ENCODE measurements around the gene VTI1A. TPM values are rescaled to one million over a fixed set of nuclear protein-coding genes. Genes with fewer than 3 reads are reported as not detected.

The VTI1A gene
- total RNA-seq, 1 donor from 2014 or later = 34.6 TPM

GRCh38 chr10:112465299-112465883 lies 18.4 kb downstream of the VTI1A start:
- Mint-ChIP-seq H3K36me3 (peaks cover 26% of the 10 kb centered on the region), H3K27ac (no peak overlapping the region), H3K27me3 (ENCODE audit: low read depth) (no peaks in the 10 kb centered on the region), H3K4me1 (no peaks in the 10 kb centered on the region), H3K4me3 (no peak overlapping the region), H3K9me3 (peaks cover 9% of the 10 kb centered on the region)
- DNase-seq (ENCODE audit: low spot score in 2 of 2, unreplicated experiment in 2 of 2) = no peak
- TF ChIP-seq, protein P1, sequence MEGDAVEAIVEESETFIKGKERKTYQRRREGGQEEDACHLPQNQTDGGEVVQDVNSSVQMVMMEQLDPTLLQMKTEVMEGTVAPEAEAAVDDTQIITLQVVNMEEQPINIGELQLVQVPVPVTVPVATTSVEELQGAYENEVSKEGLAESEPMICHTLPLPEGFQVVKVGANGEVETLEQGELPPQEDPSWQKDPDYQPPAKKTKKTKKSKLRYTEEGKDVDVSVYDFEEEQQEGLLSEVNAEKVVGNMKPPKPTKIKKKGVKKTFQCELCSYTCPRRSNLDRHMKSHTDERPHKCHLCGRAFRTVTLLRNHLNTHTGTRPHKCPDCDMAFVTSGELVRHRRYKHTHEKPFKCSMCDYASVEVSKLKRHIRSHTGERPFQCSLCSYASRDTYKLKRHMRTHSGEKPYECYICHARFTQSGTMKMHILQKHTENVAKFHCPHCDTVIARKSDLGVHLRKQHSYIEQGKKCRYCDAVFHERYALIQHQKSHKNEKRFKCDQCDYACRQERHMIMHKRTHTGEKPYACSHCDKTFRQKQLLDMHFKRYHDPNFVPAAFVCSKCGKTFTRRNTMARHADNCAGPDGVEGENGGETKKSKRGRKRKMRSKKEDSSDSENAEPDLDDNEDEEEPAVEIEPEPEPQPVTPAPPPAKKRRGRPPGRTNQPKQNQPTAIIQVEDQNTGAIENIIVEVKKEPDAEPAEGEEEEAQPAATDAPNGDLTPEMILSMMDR (IDR thresholded peaks at IDR 0.05; ENCODE audit: unreplicated experiment) = no peak

GRCh38 chr10:112466802-112467201 lies 19.8 kb downstream of the VTI1A start:
- TF ChIP-seq, protein P1 (IDR thresholded peaks at IDR 0.05; ENCODE audit: unreplicated experiment) = no peak
- no peaks in the 10 kb centered on the region for H3K4me1 Mint-ChIP-seq
- peaks cover 9% of the 10 kb centered on the region for H3K9me3 Mint-ChIP-seq
- peaks cover 22% of the 10 kb centered on the region for H3K36me3 Mint-ChIP-seq
- H3K4me3 Mint-ChIP-seq = no peak overlapping the region
- no peak for DNase-seq (ENCODE audit: low spot score in 2 of 2, unreplicated experiment in 2 of 2)
- H3K27ac Mint-ChIP-seq = no peak overlapping the region
- no peaks in the 10 kb centered on the region for H3K27me3 Mint-ChIP-seq (ENCODE audit: low read depth)

GRCh38 chr10:112467541-112468075 lies 20.6 kb downstream of the VTI1A start:
- DNase-seq (ENCODE audit: low spot score in 2 of 2, unreplicated experiment in 2 of 2) = no peak

GRCh38 chr10:112471878-112472487 lies 25.0 kb downstream of the VTI1A start:
- TF ChIP-seq, protein P1 (IDR thresholded peaks at IDR 0.05; ENCODE audit: unreplicated experiment) = peak; percentile 45
- Mint-ChIP-seq H3K27ac (no peak overlapping the region), H3K9me3 (no peaks in the 10 kb centered on the region), H3K4me1 (no peaks in the 10 kb centered on the region), H3K36me3 (peaks cover 2% of the 10 kb centered on the region), H3K27me3 (ENCODE audit: low read depth) (no peaks in the 10 kb centered on the region), H3K4me3 (no peak overlapping the region)
- DNase-seq (ENCODE audit: low spot score in 2 of 2, unreplicated experiment in 2 of 2) = no peak

More at GRCh38 chr10:112467541-112468075, 20.6 kb downstream of the VTI1A start:
- no peaks in the 10 kb centered on the region for H3K27me3 Mint-ChIP-seq (ENCODE audit: low read depth)
- no peak overlapping the region for H3K4me3 Mint-ChIP-seq
- H3K36me3 Mint-ChIP-seq = peaks cover 22% of the 10 kb centered on the region
- TF ChIP-seq, protein P1 (IDR thresholded peaks at IDR 0.05; ENCODE audit: unreplicated experiment) = no peak
- no peaks in the 10 kb centered on the region for H3K4me1 Mint-ChIP-seq
- no peak overlapping the region for H3K27ac Mint-ChIP-seq
- H3K9me3 Mint-ChIP-seq = peaks cover 9% of the 10 kb centered on the region

GRCh38 chr10:112475575-112476218 lies 28.7 kb downstream of the VTI1A start:
- Mint-ChIP-seq H3K27me3 (ENCODE audit: low read depth) (no peaks in the 10 kb centered on the region), H3K9me3 (no peaks in the 10 kb centered on the region), H3K4me1 (no peaks in the 10 kb centered on the region), H3K4me3 (no peak overlapping the region), H3K27ac (no peak overlapping the region), H3K36me3 (no peaks in the 10 kb centered on the region)
- DNase-seq (ENCODE audit: low spot score in 2 of 2, unreplicated experiment in 2 of 2) = no peak
- TF ChIP-seq, protein P1 (IDR thresholded peaks at IDR 0.05; ENCODE audit: unreplicated experiment) = no peak
